ENCODE data around the gene BMP7. TPM values are rescaled to one million over a fixed set of nuclear protein-coding genes. Genes with fewer than 3 reads are reported as not detected.

Gene BMP7
- total and polyA plus RNA-seq, 2 of the 8 experiments (the other 6 are each of a cell fraction or from before 2014, with no cell fraction given), result 9.2 to 14.7 TPM

DNA sequence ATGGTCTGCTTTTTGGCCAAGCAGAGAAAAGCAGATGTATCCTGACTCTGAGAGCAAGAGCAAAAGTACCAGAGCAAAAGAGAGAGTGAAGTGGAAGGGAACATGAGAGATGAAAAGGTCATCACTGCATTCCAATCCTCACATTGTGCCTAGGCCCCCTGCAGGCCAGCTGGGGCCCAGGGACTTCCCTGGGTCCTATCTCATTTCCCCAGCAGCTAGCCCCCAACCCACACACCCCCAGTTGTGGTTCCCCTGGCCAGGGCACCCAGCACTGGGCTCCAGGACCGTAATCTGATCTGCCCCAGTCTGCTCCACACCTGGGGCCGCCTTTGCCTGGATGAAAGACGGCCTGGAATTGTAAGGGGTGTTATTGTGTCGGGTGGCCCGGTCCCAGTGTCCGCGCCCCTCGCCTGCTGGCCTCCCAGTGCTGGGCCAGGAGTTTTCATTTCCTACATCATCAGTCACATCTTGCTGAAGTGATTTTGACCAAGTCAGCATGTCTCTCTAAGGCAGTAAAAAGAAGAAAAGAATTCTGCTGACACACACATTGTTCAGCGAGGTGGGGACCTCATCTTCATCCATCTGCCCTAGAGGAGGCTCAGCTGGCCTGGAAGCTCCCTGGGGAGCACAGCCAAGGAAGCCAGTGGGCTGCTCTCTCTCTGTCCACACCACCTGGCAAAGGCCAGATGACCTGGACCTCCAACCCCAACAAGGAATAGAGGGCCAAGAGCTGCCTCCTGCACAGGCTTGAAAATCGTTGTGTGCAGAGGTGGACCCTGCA lies 4.0 kb upstream of the BMP7 start:
- Histone ChIP-seq H3K18ac (ENCODE audit: extremely low read depth, low read length) (peak overlapping the region; percentile 55), H3K9ac (replicated peaks in 1 of 4; ENCODE audit: extremely low read depth in 1 of 4, low read depth in 3 of 4, low read length in 3 of 4) (no peak overlapping the region), H4K91ac (replicated peaks; ENCODE audit: insufficient read length, low read length) (no peak overlapping the region), H2BK20ac (ENCODE audit: low read length) (0 out of 2 replicates have a peak overlapping the region, but pooled peaks have one; percentile 36), H3K4me1 (replicated peaks in 1 of 4; ENCODE audit: control insufficient read depth in 3 of 4, insufficient read depth in 4 of 4, low read length in 3 of 4) (peaks cover 7 to 32% (median 17%) of the 10 kb centered on the region in 4 experiments), H3K27me3 (replicated peaks in 1 of 4; ENCODE audit: control insufficient read depth in 3 of 4, extremely low read depth in 1 of 4, insufficient read depth in 3 of 4, low read length in 3 of 4) (peaks cover 24 to 55% (median 48%) of the 10 kb centered on the region in 4 experiments), H3K14ac (ENCODE audit: insufficient read length) (no peak overlapping the region), H3K36me3 (ENCODE audit: control insufficient read depth in 2 of 4, insufficient read depth in 4 of 4, low read length in 3 of 4) (no peaks in the 10 kb centered on the region), H4K20me1 (replicated peaks in 1 of 2; ENCODE audit: control insufficient read depth in 1 of 2, insufficient read depth in 2 of 2, low read length in 2 of 2) (no peaks in the 10 kb centered on the region), H3K4ac (replicated peaks; ENCODE audit: insufficient read length, low read depth, low read length) (no peak overlapping the region), H3K9me3 (ENCODE audit: insufficient read depth in 2 of 2, low read depth in 1 of 2, low read length in 1 of 2) (no peaks in the 10 kb centered on the region), H3K79me1 (ENCODE audit: low read depth, low read length) (no peaks in the 10 kb centered on the region), H2BK120ac (replicated peaks; ENCODE audit: low read depth, low read length) (no peak overlapping the region), H3K27ac (ENCODE audit: low read depth, low read length) (no peak overlapping the region), H3K23ac (ENCODE audit: insufficient read length) (no peak overlapping the region), H2BK5ac (ENCODE audit: low read depth, low read length) (peak overlapping the region; percentile 60; the same call in 1 of the 2 replicates), H2BK12ac (ENCODE audit: low read depth, low read length) (peak overlapping the region; percentile 52; the same call in 1 of the 2 replicates), H2BK15ac (ENCODE audit: low read length) (peak overlapping the region; percentile 40; the same call in 1 of the 2 replicates), H4K5ac (ENCODE audit: insufficient read length, low read depth, low read length) (no peak overlapping the region), H3K23me2 (ENCODE audit: low read depth, low read length) (peaks cover 13% of the 10 kb centered on the region), H2AFZ (ENCODE audit: low read length) (no peak overlapping the region), H4K8ac (ENCODE audit: extremely low read depth, insufficient read depth, low read length) (no peak overlapping the region), H2AK5ac (ENCODE audit: low read depth, low read length) (no peak overlapping the region; the same call in 1 of the 2 replicates), H3K79me2 (ENCODE audit: control insufficient read depth in 1 of 2, insufficient read depth in 2 of 2, low read length in 2 of 2) (no peaks in the 10 kb centered on the region), H3K4me2 (ENCODE audit: insufficient read depth in 1 of 2, low read depth in 2 of 2, low read length in 2 of 2) (peak overlapping the region; percentile 24 to 55), H3K56ac (replicated peaks; ENCODE audit: insufficient read length, low read depth, low read length) (no peak overlapping the region), H3K4me3 (ENCODE audit: extremely low read depth in 1 of 4, insufficient read depth in 2 of 4, low read depth in 3 of 4, low read length in 4 of 4) (no peak overlapping the region)
- CTCF ChIA-PET (ENCODE audit: partially characterized antibody), result interaction anchor here (0.6 to 2.3 kb wide), 15 partner anchors 8 to 162 kb away, joined by 3 to 11 read pairs (median 4); partner anchors contain the start of gene SPO11
- WGBS, 2 experiments (ENCODE audit: extremely low coverage in 1 of 2, insufficient coverage in 1 of 2, insufficient read length in 1 of 2, insufficient replicate concordance in 2 of 2, low coverage in 1 of 2, low lambda C conversion rate in 2 of 2, missing lambda C conversion rate in 1 of 2), result 61% methylated on average over 10 of the region's 10 CpGs; no CpG with 5 or more reads in 1 of the 2 experiments
- no peak for FAIRE-seq
- POLR2A ChIA-PET (ENCODE audit: partially characterized antibody), result interaction anchor here (0.7 to 1.5 kb wide), 2 partner anchors 9 to 59 kb away, joined by 3 to 5 read pairs; no protein-coding TSS in a partner anchor
- no peak for DNase-seq (ENCODE audit: low read depth in 1 of 2, low spot score in 2 of 2)
- TF ChIP-seq RAD21 (IDR thresholded peaks at IDR 0.05 in 1 of 2, conservative IDR thresholded peaks at IDR 0.05 in 1 of 2; ENCODE audit: low read depth in 2 of 2, low read length in 2 of 2) (0 out of 4 replicates have a peak, but pooled peaks of 1 of the 2 experiments have one; percentile 3), PHF8 (conservative IDR thresholded peaks at IDR 0.05; ENCODE audit: low read depth, low read length) (no peak), POLR2A (IDR thresholded peaks at IDR 0.05; ENCODE audit: control extremely low read depth in 1 of 2, low read depth in 2 of 2, low read length in 2 of 2) (no peak), CTCF (IDR thresholded peaks at IDR 0.05; ENCODE audit: control extremely low read depth in 1 of 3, insufficient read depth in 1 of 3, low read depth in 1 of 3, low read length in 3 of 3) (peak in 2 of 3 experiments; percentile 3 to 23; a peak in 2 of 4 replicates), RXRA (IDR thresholded peaks at IDR 0.05; ENCODE audit: insufficient read depth, low read depth, low read length) (no peak), SP1 (IDR thresholded peaks at IDR 0.05; ENCODE audit: low read depth, low read length) (no peak), BACH1 (IDR thresholded peaks at IDR 0.05; ENCODE audit: low read length) (no peak), YY1 (IDR thresholded peaks at IDR 0.05; ENCODE audit: low read depth, low read length) (no peak)

All from H1 (cell line).